GM13976 (cell line): Measurements from ENCODE around the gene CPXM2.

ENCODE experiments used
- DNase-seq: peaks from one replicate; pipeline ENCODE4 v3.0.0; 2012; ENCODE audit warnings: low spot score
- CTCF ChIP-seq: IDR thresholded peaks from 2 replicates; pipeline ENCODE4 v1.5.1; 2012; ENCODE audit warnings: borderline replicate concordance, mild to moderate bottlenecking; ENCODE audit not compliant: insufficient read depth; ENCODE audit errors: extremely low read depth, missing control alignments, control extremely low read depth
- in situ Hi-C: fragments of 300-500 bp; cut with MboI; formaldehyde crosslinking; loops from one replicate; pipeline ENCODE4 v1.12.0; 2022; ENCODE audit warnings: low sequenced_read_pairs, mixed read lengths, inconsistent platforms; ENCODE audit not compliant: unreplicated experiment

Gene CPXM2

GRCh38 chr10:123913688-123914268, 22.2 kb upstream of the CPXM2 start:
- no peak for TF ChIP-seq CTCF
- DNase-seq = no peak
- in situ Hi-C loops = no loop called here

GRCh38 chr10:123912871-123913270, 21.3 kb upstream of the CPXM2 start:
- in situ Hi-C loops = no loop called here
- no peak for DNase-seq
- TF ChIP-seq CTCF = no peak

GRCh38 chr10:123912466-123912865, 20.9 kb upstream of the CPXM2 start:
- no peak for TF ChIP-seq CTCF
- in situ Hi-C loops = no loop called here

GRCh38 chr10:123911866-123912265, 20.3 kb upstream of the CPXM2 start:
- in situ Hi-C loops = no loop called here
- DNase-seq = no peak
- TF ChIP-seq CTCF = no peak

More at GRCh38 chr10:123912466-123912865, 20.9 kb upstream of the CPXM2 start:
- no peak for DNase-seq

GRCh38 chr10:123909866-123910265, 18.3 kb upstream of the CPXM2 start:
- in situ Hi-C loops = no loop called here
- DNase-seq = no peak
- TF ChIP-seq CTCF = no peak

- TF ChIP-seq CTCF = no peak
- no peak for DNase-seq
- in situ Hi-C loops = no loop called here
These were observed 17.8 kb upstream of the CPXM2 start for GRCh38 chr10:123909426-123909825.
